NCI-H345 treated with DMSO at 0.1 percent for 48 hours (cell line): Measurements from ENCODE around the gene ZSCAN30.
"Not testable (repeated sequence)": the region's sequence is repeated elsewhere in the genome, so short reads cannot be mapped to it uniquely, and the experiment has no call there.

Experiments used
- DNase-seq: peaks from one replicate; lab custom pipeline; 2025; ENCODE audit not compliant: unreplicated experiment; lab: John Stamatoyannopoulos, UW

Gene ZSCAN30

DNA sequence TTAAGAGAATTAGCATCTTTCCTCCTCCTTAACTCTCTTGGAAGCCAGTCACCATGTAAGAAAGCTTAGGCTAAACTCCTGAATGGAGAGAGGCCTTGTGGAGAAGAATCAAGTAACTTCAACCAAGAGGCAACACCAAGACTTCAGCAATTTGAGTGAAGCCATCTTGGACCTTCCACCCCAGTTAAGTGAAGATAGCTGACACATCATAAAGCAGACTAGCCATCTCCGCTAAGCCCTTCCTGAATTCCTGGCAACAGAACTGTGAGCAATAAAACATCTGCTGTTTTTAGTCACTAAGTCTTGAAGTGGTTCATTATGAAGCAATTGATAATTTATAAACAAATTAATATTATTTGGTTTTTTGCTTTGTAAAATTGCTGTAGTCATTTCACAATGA lies 50.7 kb downstream of the ZSCAN30 start:
- DNase-seq: no peak

GRCh38 chr18:35236571-35237363 lies 53.3 kb downstream of the ZSCAN30 start:
- DNase-seq: no peak

DNA sequence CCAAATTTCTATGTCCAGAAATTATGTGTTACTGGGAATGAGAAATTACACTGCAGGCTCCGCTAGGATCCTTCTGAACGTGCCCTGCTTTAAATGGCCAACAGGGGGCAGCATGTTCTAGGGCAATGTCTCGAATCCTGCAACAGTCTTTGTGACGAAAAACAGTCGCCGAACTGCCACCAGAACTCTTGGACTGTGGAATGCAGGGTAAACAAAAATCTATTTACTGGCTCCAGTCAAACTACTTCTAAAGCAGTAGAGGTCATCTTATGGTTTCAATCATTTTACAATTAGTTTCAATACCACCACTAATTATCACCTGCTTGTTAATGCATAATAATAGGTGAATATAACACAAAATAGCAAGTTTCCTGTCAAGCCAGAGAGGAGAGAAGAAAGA lies 59.0 kb downstream of the ZSCAN30 start:
- peak; percentile 65 for DNase-seq

DNA sequence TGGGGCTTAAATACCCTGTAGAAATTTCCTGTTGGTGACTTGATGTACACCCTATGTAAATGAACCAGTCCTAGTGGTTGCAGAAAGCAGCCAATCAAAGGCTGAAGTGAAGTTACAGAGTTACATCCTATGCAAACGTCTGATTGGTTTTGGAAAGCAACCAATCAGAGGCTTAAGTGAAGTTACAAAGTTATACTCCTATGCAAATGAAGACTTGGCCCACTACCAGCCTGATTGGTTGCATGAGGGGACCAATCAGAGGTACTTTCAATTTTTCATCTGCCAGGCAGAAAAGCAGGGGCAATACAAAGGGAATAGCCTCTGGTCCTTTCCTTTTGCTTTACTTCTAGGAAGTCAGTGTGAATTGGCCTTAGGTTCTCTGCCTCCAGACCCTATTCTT lies 62.8 kb downstream of the ZSCAN30 start:
- DNase-seq: no peak

DNA sequence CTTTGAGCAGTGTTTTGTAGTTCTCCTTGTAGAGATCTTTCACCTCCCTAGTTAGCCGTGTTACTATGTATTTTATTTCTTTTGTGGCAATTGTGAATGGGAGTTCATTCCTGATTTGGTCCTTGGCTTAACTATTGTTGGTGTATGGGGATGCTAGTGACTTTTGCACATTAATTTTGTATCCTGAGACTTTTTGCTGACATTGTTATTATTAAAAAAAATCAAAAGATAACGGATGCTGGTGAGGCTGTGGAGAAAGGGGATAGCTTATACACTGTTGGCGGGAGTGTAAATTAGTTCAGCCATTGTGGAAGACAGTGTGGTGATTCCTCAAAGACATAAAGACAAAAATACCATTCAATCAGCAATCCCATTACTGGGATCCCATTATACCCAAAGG lies 66.2 kb downstream of the ZSCAN30 start:
- no peak for DNase-seq

DNA sequence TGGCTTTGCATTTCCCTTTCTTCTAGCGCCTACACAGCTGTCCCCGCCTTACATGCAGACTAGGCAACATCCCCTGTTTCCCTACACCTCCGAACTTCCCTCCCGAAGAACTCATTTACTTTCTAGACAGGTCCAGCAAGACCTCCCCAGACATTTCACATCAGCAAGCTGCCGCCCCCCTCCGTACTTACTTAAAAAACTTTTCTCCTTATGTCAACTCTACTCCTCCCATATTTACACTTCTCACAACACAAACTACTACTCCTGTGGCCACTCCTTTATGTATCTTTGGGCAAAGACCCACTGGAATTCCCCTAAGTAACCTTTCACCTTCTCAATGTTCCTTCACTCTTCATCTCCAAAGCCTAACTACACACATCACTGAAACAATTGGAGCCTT lies 69.6 kb downstream of the ZSCAN30 start:
- no peak for DNase-seq

GRCh38 chr18:35219331-35219730 lies 70.7 kb downstream of the ZSCAN30 start:
- not testable (repeated sequence) for DNase-seq

DNA sequence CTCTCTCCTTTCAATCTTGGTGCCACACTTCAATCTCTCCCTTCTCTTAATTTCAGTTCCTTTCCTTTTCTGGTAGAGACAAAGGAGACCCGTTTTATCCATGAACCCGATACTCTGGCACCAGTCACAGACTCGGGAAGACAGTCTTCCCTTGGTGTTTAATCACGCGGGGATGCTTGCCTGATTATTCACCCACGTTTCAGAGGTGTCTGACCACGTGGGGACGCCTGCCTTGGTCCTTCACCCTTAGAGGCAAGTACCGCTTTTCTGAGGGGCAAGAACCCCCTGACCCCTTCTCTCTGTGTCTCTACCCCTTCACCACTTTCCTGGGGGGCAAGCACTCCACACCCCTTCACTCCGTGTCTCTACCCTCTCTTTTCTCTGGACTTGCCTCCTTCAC lies 73.4 kb downstream of the ZSCAN30 start:
- DNase-seq: not testable (repeated sequence)

DNA sequence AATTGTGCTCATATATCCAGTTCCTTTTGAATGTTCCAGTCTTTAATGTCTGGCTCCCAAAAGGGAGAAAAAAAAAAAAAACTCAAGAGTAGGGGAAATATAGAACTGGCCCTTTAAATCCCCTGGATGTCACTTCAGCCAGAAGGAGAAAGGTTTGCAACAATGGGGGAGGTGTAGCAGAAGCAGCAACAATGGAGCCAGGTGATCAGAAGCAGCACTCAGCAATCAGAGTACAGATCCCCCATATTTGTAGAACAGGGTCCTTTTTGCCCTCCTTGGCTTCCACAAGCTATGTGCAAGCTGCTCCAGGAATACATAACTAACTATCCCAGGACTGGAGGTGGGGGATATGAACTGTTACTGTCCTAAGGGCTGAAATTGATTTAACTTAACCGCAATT lies 75.0 kb downstream of the ZSCAN30 start:
- no peak for DNase-seq

- not testable (repeated sequence) for DNase-seq
Observed at GRCh38 chr18:35205746-35206458, 84.1 kb downstream of the ZSCAN30 start.

DNA sequence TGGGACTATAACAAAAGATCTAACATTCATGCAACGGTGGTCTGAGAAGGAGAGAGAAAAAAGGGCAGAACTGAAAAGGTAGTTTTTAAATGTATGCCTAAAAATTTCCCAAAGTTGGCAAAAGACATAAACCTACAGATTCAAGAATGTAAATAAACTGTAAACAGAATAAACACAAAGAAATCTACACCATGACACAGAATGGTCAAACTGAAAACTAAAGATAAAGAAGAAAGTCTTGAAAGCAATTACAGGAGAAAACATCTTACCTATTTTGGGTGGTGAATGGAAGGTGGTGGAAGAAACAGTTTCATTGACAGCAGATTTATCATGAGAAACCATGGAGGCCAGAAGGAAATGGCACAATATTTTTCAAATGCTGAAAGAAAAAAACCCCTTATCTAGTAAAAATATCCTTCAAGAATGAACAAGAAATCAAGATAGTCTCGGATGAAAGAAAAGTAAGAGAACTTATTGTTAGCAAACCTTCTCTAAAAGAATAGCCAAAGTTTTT lies 84.8 kb downstream of the ZSCAN30 start:
- no peak for DNase-seq

DNA sequence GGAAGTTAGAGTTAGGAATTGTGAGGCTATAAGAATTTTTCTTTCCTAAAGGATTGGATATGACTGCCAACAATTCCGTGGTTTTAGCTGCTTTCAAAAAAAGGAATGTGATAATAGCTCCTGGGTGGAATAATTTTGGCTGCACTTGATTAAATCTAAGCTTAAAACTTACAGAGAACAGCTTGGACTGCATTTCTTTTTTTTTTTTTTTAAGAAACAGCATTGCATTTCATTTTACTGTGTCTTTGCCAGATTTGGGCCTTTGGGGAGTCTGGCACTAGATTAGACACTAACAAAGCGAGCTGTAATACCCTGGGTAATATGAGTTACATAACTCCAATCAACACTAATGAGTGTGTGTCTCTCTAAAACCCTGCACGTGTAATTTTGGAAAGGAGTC lies 87.0 kb downstream of the ZSCAN30 start:
- no peak for DNase-seq

DNA sequence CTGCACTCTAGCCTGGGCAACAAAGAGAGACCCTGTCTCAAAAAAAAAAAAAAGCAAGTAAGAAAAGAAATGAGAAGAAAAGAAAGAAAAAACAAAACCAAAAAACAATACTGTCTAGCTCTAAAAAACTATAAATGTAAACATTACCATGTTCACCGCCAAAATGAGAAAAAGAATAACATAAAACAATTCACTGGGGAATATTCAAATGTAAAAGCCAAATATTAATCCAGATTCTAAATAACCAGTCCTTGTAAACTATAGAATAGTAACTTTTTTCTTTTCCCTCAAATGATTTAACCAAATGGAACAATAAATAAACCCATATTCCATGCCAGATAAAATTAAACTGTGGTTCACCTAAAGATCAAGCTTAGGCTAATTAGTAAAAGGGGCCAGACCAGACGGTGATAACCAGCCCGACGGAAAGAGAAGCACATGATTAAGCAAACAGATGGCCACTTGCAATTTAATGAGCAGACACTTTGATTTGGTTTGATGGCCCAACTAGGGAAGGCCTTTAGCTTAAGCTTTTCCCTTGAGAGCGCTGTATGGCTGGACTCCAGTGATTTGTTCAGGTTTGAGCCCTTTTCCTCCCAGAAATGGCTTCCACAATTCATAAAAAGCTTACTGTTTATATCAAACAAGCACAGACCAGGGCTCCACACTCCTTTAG lies 88.6 kb downstream of the ZSCAN30 start:
- DNase-seq: no peak
